ENCODE measurements around the gene RCOR2.

RCOR2 gene

DNA sequence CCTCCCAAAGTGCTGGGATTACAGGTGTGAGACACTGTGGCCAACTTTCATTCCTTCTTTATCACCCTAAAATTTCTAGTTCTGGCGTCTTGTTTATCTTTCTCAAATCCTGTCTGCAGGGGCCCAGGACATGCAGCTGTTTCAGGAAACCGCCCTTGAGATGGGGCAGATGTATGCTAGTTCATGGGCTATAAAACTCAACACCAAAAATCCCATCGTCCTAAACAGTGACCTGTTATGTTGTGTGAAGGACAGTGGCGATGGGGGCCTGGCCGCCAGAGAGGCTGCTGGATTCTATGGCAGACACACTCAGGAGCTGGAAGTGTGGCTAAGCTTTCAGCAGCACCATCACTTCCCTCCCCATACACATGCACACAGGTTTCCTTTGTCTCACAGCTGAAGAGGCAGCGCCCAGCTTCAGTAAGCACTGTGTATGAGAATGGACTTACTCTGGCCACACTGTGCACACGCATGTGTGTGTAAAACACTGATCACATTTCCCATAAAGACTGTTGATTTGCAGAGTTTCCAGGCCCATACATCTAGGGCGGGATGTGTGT is 41.4 kb downstream of the RCOR2 start:
- peaks cover 10% of the 10 kb centered on the region; the same call in 1 of the 2 replicates for H3K36me3 ChIP-seq (ENCODE audit: low read depth)
- DNase-seq (ENCODE audit: low spot score): no peak
- ATAC-seq (ENCODE audit: low read depth): no peak
- H3K4me3 ChIP-seq (ENCODE audit: severe bottlenecking): no peak overlapping the region
- H3K9me3 ChIP-seq (ENCODE audit: severe bottlenecking): no peaks in the 10 kb centered on the region
- peaks cover 10% of the 10 kb centered on the region for H3K4me1 ChIP-seq (ENCODE audit: insufficient read depth, poor library complexity, severe bottlenecking)
- no peak overlapping the region for H3K27ac ChIP-seq (ENCODE audit: poor library complexity, severe bottlenecking)
- TF ChIP-seq, protein P1, sequence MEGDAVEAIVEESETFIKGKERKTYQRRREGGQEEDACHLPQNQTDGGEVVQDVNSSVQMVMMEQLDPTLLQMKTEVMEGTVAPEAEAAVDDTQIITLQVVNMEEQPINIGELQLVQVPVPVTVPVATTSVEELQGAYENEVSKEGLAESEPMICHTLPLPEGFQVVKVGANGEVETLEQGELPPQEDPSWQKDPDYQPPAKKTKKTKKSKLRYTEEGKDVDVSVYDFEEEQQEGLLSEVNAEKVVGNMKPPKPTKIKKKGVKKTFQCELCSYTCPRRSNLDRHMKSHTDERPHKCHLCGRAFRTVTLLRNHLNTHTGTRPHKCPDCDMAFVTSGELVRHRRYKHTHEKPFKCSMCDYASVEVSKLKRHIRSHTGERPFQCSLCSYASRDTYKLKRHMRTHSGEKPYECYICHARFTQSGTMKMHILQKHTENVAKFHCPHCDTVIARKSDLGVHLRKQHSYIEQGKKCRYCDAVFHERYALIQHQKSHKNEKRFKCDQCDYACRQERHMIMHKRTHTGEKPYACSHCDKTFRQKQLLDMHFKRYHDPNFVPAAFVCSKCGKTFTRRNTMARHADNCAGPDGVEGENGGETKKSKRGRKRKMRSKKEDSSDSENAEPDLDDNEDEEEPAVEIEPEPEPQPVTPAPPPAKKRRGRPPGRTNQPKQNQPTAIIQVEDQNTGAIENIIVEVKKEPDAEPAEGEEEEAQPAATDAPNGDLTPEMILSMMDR (IDR thresholded peaks at IDR 0.05; ENCODE audit: poor library complexity, severe bottlenecking): no peak
- H3K27me3 ChIP-seq (ENCODE audit: insufficient read depth, poor library complexity, severe bottlenecking): no peaks in the 10 kb centered on the region

DNA sequence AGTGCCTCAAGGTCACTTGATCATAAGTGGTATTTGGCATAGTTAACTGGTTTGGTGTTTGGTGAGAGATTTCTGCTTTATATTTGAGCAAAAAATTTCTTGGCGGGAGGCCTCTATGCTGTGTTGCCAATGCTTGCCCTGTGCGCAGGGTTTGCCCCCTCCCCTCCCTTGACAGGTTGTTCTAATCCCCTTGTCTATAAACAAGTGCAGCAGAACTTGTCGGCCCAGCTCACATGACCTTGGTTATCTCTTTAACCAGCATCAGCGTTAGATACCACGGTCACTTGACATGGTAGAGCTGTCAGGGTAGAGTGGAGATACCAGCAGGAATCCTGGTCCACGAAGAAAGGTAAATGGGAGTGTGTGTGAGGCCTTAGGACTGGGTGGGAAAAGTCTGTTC is 42.5 kb downstream of the RCOR2 start:
- ATAC-seq (ENCODE audit: low read depth) (no peak), DNase-seq (ENCODE audit: low spot score) (no peak)
- Histone ChIP-seq H3K27ac (ENCODE audit: poor library complexity, severe bottlenecking) (no peak overlapping the region), H3K4me1 (ENCODE audit: insufficient read depth, poor library complexity, severe bottlenecking) (peaks cover 9% of the 10 kb centered on the region), H3K9me3 (ENCODE audit: severe bottlenecking) (no peaks in the 10 kb centered on the region), H3K36me3 (ENCODE audit: low read depth) (peaks cover 10% of the 10 kb centered on the region; the same call in 1 of the 2 replicates), H3K4me3 (ENCODE audit: severe bottlenecking) (no peak overlapping the region), H3K27me3 (ENCODE audit: insufficient read depth, poor library complexity, severe bottlenecking) (no peaks in the 10 kb centered on the region)
- TF ChIP-seq, protein P1 (IDR thresholded peaks at IDR 0.05; ENCODE audit: poor library complexity, severe bottlenecking): no peak

DNA sequence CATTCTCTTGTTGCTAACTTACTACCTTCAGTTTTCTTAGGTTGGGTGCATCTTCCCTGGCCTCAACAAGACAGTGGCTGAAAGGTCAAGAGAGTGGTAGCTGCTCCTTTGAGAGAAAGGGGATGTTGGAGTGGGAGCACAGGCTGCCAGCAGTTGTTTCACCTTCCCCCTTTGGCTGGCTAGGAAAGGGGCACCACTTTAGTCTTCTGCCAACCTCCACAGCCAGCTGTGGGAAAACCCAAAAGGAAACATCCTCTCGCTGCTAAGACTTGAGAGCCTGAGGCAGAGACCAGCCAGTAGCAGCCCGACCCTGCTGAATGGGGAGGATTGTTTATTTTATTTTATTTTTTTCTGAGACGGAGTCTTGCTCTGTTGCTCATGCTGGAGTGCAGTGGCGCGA is 43.7 kb downstream of the RCOR2 start:
- peaks cover 4% of the 10 kb centered on the region; the same call in 1 of the 2 replicates for H3K36me3 ChIP-seq (ENCODE audit: low read depth)
- DNase-seq (ENCODE audit: low spot score): no peak
- no peak for ATAC-seq (ENCODE audit: low read depth)
- no peaks in the 10 kb centered on the region for H3K27me3 ChIP-seq (ENCODE audit: insufficient read depth, poor library complexity, severe bottlenecking)
- no peaks in the 10 kb centered on the region for H3K9me3 ChIP-seq (ENCODE audit: severe bottlenecking)
- H3K4me1 ChIP-seq (ENCODE audit: insufficient read depth, poor library complexity, severe bottlenecking): peaks cover 10% of the 10 kb centered on the region
- TF ChIP-seq, protein P1 (IDR thresholded peaks at IDR 0.05; ENCODE audit: poor library complexity, severe bottlenecking): no peak
- no peak overlapping the region for H3K4me3 ChIP-seq (ENCODE audit: severe bottlenecking)
- no peak overlapping the region for H3K27ac ChIP-seq (ENCODE audit: poor library complexity, severe bottlenecking)

- DNase-seq (ENCODE audit: low spot score) (no peak), ATAC-seq (ENCODE audit: low read depth) (no peak)
- TF ChIP-seq, protein P1 (IDR thresholded peaks at IDR 0.05; ENCODE audit: poor library complexity, severe bottlenecking): no peak
- Histone ChIP-seq H3K9me3 (ENCODE audit: severe bottlenecking) (no peaks in the 10 kb centered on the region), H3K27me3 (ENCODE audit: insufficient read depth, poor library complexity, severe bottlenecking) (no peaks in the 10 kb centered on the region), H3K36me3 (ENCODE audit: low read depth) (peaks cover 4% of the 10 kb centered on the region; the same call in 1 of the 2 replicates), H3K4me3 (ENCODE audit: severe bottlenecking) (no peak overlapping the region), H3K27ac (ENCODE audit: poor library complexity, severe bottlenecking) (no peak overlapping the region), H3K4me1 (ENCODE audit: insufficient read depth, poor library complexity, severe bottlenecking) (peaks cover 10% of the 10 kb centered on the region)
Measured at GRCh38 chr11:63872800-63873197, 44.2 kb downstream of the RCOR2 start.
